Naive thymus-derived CD8-positive, alpha-beta T cell (primary cell): ENCODE measurements around the gene SSUH2. TPM values are rescaled to one million over a fixed set of nuclear protein-coding genes. Genes with fewer than 3 reads are reported as not detected.

Experiments used
- ATAC-seq, 2 donors: fragments of 150-1000 bp; cut with Tn5 transposase in 1 of 2; sonication (Bioruptor Pico), chemical (Tn5 transposase) in 1 of 2; 1 replicate in 1 of 2; 2 replicates in 1 of 2; pipeline ENCODE4 v1.10.0; 2021; ENCODE audit warnings: mild to moderate bottlenecking in 2 of 2, moderate library complexity in 2 of 2
- POLR2A ChIA-PET: fragments of 350-600 bp; sonication (Branson Sonifier 250); formaldehyde crosslinking; loops from one replicate; lab custom pipeline; 2021; ENCODE audit warnings: antibody characterized with exemption; lab: Charles Lee
- DNase-seq, 10 donors: peaks; one replicate each; pipeline versions ENCODE4 v3.0.0 to v3.0.0-alpha.2; 2020 to 2022
- H3K27ac Mint-ChIP-seq, 10 donors: one replicate each; pipeline ENCODE4 v1.8.0; 2020 to 2022; ENCODE audit warnings: mild to moderate bottlenecking in 10 of 10, mixed read lengths in 10 of 10, moderate library complexity in 4 of 10, inconsistent platforms in 1 of 10
- H3K27me3 Mint-ChIP-seq, 5 donors: one replicate each; pipeline ENCODE4 v1.8.0; 2021 to 2022; ENCODE audit warnings: mixed read lengths in 5 of 5
- H3K36me3 Mint-ChIP-seq, 3 donors: one replicate each; pipeline ENCODE4 v1.8.0; 2020 to 2022; ENCODE audit warnings: mixed read lengths in 3 of 3, mild to moderate bottlenecking in 2 of 3, inconsistent platforms in 1 of 3
- H3K4me1 Mint-ChIP-seq, 4 donors: one replicate each; pipeline ENCODE4 v1.8.0; 2021 to 2022; ENCODE audit warnings: mixed read lengths in 4 of 4
- H3K4me3 Mint-ChIP-seq, 10 donors: one replicate each; pipeline ENCODE4 v1.8.0; 2020 to 2022; ENCODE audit warnings: mild to moderate bottlenecking in 10 of 10, mixed read lengths in 10 of 10, moderate library complexity in 6 of 10, inconsistent platforms in 1 of 10
- H3K9me3 Mint-ChIP-seq, 9 donors: one replicate each; pipeline ENCODE4 v1.8.0; 2020 to 2022; ENCODE audit warnings: mixed read lengths in 9 of 9, mild to moderate bottlenecking in 3 of 9, inconsistent platforms in 1 of 9, moderate library complexity in 1 of 9
- polyA plus RNA-seq, 3 donors: library from polyadenylated mRNA; unstranded; fragments of 300-500 nt; fragmentation: Illumina TruSeq; gene quantifications; one replicate each; pipeline ENCODE4 v1.2.3, GENCODE V29; 2021
- total RNA-seq, 8 experiments: library from RNA in 2 of 8; stranded (reverse) in 2 of 8; gene quantifications; one replicate each; pipeline ENCODE4 v1.2.3 and lab custom pipeline; 2021 to 2026

SSUH2 gene
- total and polyA plus RNA-seq, 5 experiments from 2014 or later, result not detected

DNA sequence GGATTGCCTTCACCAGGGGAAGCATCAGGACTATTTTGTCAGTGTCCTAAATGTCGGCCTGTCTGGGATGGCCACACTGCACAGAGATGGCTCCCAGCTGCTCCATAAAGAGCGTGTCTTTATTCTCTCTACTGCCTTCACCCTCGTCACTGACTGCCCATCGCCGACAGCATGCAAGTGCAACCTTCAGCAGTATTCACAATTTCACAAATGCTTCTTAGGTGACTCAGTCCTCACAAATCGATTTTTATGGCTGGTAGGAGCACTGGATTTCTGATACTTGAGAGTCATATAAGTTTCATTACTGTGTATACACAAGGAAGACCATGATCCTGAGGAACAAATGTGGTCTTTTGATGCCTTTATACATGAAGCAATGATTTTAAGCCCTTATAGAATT, 1.1 kb upstream of the SSUH2 start:
- H3K4me1 Mint-ChIP-seq, result no peaks in the 10 kb centered on the region
- POLR2A ChIA-PET, result no interaction called here
- peaks cover 0 to 30% (median 5%) of the 10 kb centered on the region in 5 donors for H3K27me3 Mint-ChIP-seq
- no peaks in the 10 kb centered on the region for H3K36me3 Mint-ChIP-seq
- no peaks in the 10 kb centered on the region for H3K9me3 Mint-ChIP-seq
- ATAC-seq, result no peak
- DNase-seq, result no peak
- no peak overlapping the region for H3K4me3 Mint-ChIP-seq
- H3K27ac Mint-ChIP-seq, result no peak overlapping the region

DNA sequence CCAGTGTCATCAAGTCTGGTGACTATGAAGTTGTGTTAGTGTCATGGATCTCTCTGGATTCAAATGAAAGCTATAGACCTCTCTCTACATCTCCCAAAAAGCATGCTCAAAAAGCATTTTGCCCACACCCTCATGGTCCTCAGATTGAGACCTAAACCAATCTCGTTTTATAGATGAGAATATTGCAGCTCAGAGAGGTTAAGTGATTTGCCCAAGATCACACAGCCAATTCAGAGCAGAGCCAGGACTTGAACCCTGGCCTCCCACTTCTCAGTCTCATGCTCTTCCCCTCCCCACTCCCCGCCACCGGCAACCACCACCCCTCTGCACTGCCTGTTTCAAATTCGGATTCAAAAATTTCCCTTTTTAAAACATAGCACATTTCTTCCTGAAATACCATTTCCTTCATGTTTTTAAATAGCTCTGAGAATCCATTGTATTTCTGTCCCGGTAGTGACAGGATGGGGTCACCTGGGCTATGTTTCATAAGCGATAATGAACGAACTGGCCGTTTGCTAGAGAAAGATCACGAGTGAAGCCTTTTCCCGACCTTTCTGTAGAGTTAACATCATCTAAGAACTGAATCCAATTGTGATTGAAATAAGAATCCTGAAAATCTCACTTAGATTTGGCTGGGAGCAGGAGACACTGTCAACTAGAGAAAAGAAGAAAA, 769 bp downstream of the SSUH2 start:
- H3K27me3 Mint-ChIP-seq, result peaks cover 0 to 16% (median 3%) of the 10 kb centered on the region in 5 donors

DNA sequence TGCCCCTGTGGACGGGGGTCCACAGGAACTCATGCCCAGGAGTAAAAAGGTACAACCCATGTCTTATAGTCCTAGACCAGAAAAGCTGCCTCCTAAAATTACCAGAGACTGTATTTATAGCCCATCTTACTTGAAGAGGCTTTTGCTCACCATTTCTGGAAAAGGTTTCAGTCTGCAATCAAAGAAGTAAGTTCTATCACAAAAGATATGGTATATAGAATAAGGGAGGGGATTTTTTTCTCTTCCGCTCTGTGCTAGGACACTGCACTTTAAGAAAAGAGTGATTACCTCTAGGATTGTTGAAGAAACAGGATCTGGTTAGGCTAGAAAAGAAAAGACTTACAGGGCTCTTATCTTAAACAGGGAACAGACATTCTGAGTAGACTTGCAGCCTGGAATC, 2.6 kb downstream of the SSUH2 start:
- no peak overlapping the region for H3K4me3 Mint-ChIP-seq
- H3K27me3 Mint-ChIP-seq, result peaks cover 0 to 14% (median 3%) of the 10 kb centered on the region in 5 donors
- no peaks in the 10 kb centered on the region for H3K36me3 Mint-ChIP-seq
- no peak overlapping the region for H3K27ac Mint-ChIP-seq
- DNase-seq, result no peak
- POLR2A ChIA-PET, result no interaction called here
- no peaks in the 10 kb centered on the region for H3K4me1 Mint-ChIP-seq
- ATAC-seq, result no peak
- H3K9me3 Mint-ChIP-seq, result peaks cover 0 to under 1% (median 0%) of the 10 kb centered on the region in 9 donors

More for the DNA sequence above, 769 bp downstream of the SSUH2 start:
- no peaks in the 10 kb centered on the region for H3K9me3 Mint-ChIP-seq
- DNase-seq (no peak), ATAC-seq (no peak)
- H3K36me3 Mint-ChIP-seq, result no peaks in the 10 kb centered on the region
- no peak overlapping the region for H3K4me3 Mint-ChIP-seq
- H3K27ac Mint-ChIP-seq, result no peak overlapping the region
- POLR2A ChIA-PET, result no interaction called here
- no peaks in the 10 kb centered on the region for H3K4me1 Mint-ChIP-seq

DNA sequence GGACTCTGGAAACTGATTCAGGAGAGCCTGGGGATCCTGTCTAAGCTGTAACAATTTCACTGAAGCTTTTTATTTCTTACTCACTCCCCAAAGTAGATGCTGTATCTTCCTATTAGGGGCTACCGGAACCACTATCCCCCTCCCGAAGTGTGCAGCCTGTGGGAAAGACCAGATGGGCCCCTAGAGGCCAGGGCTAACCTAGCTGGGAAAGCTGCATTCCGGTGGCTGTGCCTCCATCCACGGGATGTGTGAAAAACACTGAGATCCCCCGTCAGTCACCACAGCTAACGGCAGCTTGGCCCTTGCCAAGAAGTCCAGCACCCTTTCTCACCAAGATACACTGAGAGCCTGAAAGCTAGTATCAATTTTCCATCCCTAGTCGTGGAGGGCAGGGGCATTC, 3.1 kb downstream of the SSUH2 start:
- H3K9me3 Mint-ChIP-seq, result peaks cover 0 to 6% (median 3%) of the 10 kb centered on the region in 9 donors
- POLR2A ChIA-PET, result no interaction called here
- no peaks in the 10 kb centered on the region for H3K4me1 Mint-ChIP-seq
- ATAC-seq (no peak), DNase-seq (no peak)
- peaks cover 0 to 4% (median 0%) of the 10 kb centered on the region in 3 donors for H3K36me3 Mint-ChIP-seq
- no peak overlapping the region for H3K27ac Mint-ChIP-seq
- peaks cover 0 to 17% (median 4%) of the 10 kb centered on the region in 5 donors for H3K27me3 Mint-ChIP-seq
- H3K4me3 Mint-ChIP-seq, result no peak overlapping the region

DNA sequence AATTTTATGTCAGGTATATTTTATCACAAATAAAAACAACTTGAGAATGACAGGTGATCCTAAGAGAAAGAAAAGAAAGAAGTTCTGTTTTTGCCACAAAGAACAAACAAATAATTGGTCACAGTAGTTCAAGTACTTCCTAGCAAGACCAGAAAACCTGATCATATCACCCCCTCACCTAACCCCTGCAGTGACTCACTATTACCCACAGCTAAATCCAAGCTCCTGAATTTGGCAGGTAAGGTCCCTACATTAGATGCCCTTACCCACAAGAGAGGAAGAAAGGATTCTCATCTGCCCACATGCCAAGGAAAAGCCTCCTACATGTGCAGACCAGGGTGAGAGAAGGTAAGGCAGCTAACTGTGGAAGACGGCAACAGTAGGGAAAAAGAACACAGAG, 4.4 kb downstream of the SSUH2 start:
- Mint-ChIP-seq H3K36me3 (peaks cover 0 to 4% (median 0%) of the 10 kb centered on the region in 3 donors), H3K27me3 (peaks cover 0 to 19% (median 5%) of the 10 kb centered on the region in 5 donors), H3K4me1 (no peaks in the 10 kb centered on the region), H3K9me3 (peaks cover 0 to 10% (median 4%) of the 10 kb centered on the region in 9 donors), H3K4me3 (no peak overlapping the region), H3K27ac (no peak overlapping the region)
- POLR2A ChIA-PET, result no interaction called here
- DNase-seq (no peak), ATAC-seq (no peak)

DNA sequence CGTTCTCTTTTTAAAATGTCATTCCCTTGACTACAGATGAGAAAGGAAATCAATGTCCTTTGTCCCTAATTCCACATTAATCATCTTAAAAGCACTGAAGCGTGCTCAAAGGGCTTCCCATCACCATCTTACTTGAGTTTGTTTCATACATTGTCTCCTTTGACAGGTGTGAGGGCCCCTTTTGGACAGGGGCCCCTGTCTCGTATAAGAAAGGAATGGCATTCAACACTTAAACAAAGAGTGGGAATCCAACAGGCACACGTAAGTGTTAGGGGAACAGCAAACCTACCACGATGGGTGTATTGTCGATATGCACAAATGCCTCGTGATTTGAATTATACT, 5.0 kb downstream of the SSUH2 start:
- Mint-ChIP-seq H3K36me3 (peaks cover 0 to 4% (median 0%) of the 10 kb centered on the region in 3 donors), H3K4me3 (no peak overlapping the region), H3K9me3 (peaks cover 0 to 10% (median 4%) of the 10 kb centered on the region in 9 donors), H3K27ac (no peak overlapping the region), H3K27me3 (peaks cover 0 to 20% (median 6%) of the 10 kb centered on the region in 5 donors), H3K4me1 (no peaks in the 10 kb centered on the region)
- no peak for DNase-seq
- POLR2A ChIA-PET, result no interaction called here
- no peak for ATAC-seq

DNA sequence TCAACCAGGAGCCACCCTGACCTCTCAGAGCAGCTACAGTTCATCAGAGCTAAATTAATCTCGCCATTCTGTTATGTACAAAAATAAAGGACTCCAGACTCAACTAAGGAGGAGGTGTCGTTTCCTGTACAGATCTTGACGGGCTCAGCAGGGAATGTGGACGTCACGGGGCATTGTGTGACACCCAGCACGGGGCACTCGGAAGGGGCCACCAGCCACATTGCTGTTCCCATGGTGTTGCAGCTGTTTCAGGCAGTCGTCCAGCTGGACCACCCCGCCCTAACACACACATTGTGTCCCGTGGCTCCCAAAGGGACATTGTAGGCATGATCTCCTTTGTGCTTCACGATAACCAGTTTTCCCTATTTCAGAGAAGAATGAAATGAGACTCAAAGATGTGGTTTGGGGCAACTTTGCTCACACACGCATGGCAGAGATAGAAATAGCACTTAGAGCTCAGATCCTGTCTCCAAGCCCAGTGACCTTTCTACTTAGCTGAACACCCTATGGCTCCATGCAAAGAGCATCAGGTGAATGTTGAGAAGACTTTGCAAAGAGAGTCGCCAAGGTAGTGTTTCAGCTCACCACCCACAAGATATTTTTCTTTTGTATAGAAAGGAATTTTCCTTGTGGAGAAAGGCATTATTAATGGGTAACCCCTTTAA, 5.5 kb downstream of the SSUH2 start:
- peaks cover 0 to 10% (median 4%) of the 10 kb centered on the region in 9 donors for H3K9me3 Mint-ChIP-seq
- ATAC-seq, result no peak
- peaks cover 0 to 4% (median 0%) of the 10 kb centered on the region in 3 donors for H3K36me3 Mint-ChIP-seq
- no peak for DNase-seq
- POLR2A ChIA-PET, result no interaction called here
- H3K4me1 Mint-ChIP-seq, result no peaks in the 10 kb centered on the region
- H3K4me3 Mint-ChIP-seq, result no peak overlapping the region
- no peak overlapping the region for H3K27ac Mint-ChIP-seq
- H3K27me3 Mint-ChIP-seq, result peaks cover 0 to 16% (median 6%) of the 10 kb centered on the region in 5 donors

DNA sequence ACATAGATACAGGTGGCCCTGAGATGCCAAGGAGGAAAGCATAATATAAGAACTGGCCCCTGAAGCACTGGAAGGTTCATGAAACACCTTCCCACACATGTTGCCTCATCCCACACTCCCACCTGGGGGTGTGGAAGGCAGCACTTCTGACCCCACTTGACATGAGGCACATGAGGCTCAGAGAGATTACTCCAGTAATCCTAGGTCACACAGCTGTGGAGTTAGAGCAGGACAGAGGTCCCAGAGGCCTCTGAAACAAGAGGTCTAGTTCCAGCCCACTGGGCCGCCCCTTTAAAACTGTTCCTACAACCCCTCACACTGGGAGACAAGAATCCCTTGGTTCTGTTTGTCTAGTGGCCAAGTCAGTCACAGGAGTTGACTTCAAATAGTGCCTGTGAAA, 7.2 kb downstream of the SSUH2 start:
- Mint-ChIP-seq H3K27ac (no peak overlapping the region), H3K4me1 (no peaks in the 10 kb centered on the region), H3K27me3 (peaks cover 0 to 14% (median 6%) of the 10 kb centered on the region in 5 donors), H3K36me3 (peaks cover 0 to 4% (median 0%) of the 10 kb centered on the region in 3 donors), H3K9me3 (peaks cover 0 to 10% (median 4%) of the 10 kb centered on the region in 9 donors), H3K4me3 (no peak overlapping the region)
- POLR2A ChIA-PET, result no interaction called here
- DNase-seq (no peak), ATAC-seq (no peak)

DNA sequence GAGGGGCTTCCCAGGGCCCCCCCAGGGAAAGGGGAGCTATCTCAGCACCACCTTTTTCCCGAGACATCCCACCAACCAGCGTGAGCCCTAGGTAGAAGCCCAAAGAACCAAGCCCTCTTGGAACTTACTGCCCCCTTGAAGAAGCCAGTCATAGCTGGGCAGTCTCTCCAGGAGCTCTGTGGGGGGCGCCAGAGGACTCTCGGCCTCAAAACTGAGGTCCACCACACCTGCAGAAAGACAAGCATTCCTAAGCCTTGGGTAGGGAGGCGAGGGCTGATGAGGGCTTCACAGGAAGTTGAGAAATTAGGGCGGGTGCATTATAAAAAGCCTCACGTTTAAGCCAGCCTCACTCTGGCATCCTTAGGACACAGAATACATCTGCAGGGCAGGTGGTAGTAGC, 9.0 kb downstream of the SSUH2 start:
- H3K27ac Mint-ChIP-seq, result no peak overlapping the region
- no peak overlapping the region for H3K4me3 Mint-ChIP-seq
- peaks cover 0 to 10% (median 4%) of the 10 kb centered on the region in 9 donors for H3K9me3 Mint-ChIP-seq
- POLR2A ChIA-PET, result no interaction called here
- ATAC-seq, result no peak
- H3K36me3 Mint-ChIP-seq, result peaks cover 0 to 4% (median 0%) of the 10 kb centered on the region in 3 donors
- DNase-seq, result no peak
- H3K27me3 Mint-ChIP-seq, result peaks cover 2 to 14% (median 7%) of the 10 kb centered on the region in 5 donors
- H3K4me1 Mint-ChIP-seq, result no peaks in the 10 kb centered on the region

DNA sequence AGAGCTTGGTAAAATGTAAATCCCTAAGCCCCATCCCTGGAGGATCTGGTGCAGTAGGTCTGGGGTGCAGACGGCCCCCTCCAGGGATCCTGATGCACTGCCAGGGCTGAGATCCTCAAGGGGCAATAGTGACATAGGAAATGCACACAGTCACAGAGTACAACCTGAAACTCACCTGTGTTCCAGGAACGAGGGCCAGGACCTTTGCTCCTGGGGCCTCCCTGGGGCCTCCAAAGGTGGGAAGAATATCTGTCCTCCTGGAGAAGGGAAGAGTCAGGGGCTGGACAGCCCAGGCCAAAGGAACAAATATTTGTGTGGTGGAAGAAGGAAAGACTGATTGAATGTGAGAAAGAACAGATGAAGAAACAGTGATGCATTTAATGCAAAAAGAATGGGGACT, 9.5 kb downstream of the SSUH2 start:
- no peak for ATAC-seq
- H3K9me3 Mint-ChIP-seq, result peaks cover 0 to 10% (median 4%) of the 10 kb centered on the region in 9 donors
- no peak for DNase-seq
- H3K4me3 Mint-ChIP-seq, result no peak overlapping the region
- H3K4me1 Mint-ChIP-seq, result no peaks in the 10 kb centered on the region
- peaks cover 0 to 14% (median 7%) of the 10 kb centered on the region in 5 donors for H3K27me3 Mint-ChIP-seq
- peaks cover 0 to 4% (median 0%) of the 10 kb centered on the region in 3 donors for H3K36me3 Mint-ChIP-seq
- H3K27ac Mint-ChIP-seq, result no peak overlapping the region
- POLR2A ChIA-PET, result no interaction called here

DNA sequence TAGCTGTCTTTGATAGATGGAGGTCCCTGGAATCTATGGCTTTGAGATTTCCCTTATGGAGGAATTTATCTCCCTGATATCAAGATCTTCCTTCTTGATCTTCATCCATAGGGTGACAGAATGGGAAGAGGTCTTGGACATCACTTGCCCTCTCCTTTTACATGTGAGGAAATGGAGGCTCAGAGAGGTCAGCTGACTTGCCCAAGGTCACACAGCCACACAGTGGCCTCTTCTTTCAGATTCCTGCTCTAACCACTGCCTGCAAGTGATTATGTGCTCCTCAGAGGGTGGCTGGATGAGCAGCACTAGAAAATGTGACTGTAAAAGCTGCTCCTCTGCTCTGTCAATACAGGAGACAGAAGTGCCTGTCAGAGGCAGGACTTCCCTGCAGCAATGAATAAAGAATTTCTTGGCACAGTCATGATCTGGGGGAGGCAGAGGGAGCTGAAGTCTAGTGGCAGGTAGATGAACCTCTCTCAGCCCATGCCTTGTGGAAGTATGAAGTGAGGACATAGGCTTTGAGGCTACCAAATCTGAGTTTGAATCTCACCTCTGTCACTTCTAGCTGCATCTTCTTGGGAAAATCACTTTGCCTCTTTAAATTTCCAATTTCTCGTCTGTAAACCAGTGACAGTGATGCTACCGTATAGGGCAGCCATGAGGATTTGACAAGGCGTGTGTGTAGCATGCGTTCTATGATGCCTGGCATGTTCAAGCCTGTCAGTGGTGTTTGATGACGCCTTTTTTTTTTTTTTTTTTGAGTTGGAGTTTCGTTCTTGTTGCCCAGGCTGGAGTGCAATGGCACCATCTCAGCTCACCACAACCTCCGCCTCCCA, 12.0 kb downstream of the SSUH2 start:
- H3K27me3 Mint-ChIP-seq, result peaks cover 0 to 10% (median 6%) of the 10 kb centered on the region in 5 donors
- no peak for ATAC-seq
- POLR2A ChIA-PET, result no interaction called here
- no peak for DNase-seq
- H3K9me3 Mint-ChIP-seq, result peaks cover 0 to 10% (median 4%) of the 10 kb centered on the region in 9 donors
- H3K4me3 Mint-ChIP-seq, result no peak overlapping the region
- no peak overlapping the region for H3K27ac Mint-ChIP-seq
- H3K4me1 Mint-ChIP-seq, result peaks cover 0 to 4% (median 0%) of the 10 kb centered on the region in 4 donors
- H3K36me3 Mint-ChIP-seq, result peaks cover 0 to 4% (median 0%) of the 10 kb centered on the region in 3 donors

DNA sequence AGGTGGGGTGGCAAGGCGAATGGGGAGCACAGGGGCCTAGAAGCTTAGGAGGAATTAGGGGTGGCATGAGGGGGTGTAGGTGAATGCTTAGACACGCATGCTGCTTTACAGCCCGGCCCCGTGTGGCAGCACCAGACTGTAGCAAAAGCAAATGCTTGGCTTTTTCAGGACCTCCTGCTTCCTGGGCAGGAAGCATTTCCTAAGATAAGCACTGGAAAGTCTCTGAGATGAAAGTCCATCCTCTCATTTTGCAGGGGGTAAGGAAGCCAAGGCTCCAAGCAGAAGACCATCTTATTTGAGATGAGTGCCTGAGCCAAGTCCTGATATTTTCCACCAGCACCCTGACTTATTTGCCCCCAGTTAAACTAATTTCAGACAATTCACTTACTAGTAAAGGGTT, 12.9 kb downstream of the SSUH2 start:
- Mint-ChIP-seq H3K9me3 (peaks cover 0 to 6% (median 3%) of the 10 kb centered on the region in 9 donors), H3K27ac (no peak overlapping the region), H3K36me3 (peaks cover 0 to 2% (median 0%) of the 10 kb centered on the region in 3 donors), H3K4me3 (no peak overlapping the region), H3K4me1 (peaks cover 0 to 4% (median 0%) of the 10 kb centered on the region in 4 donors), H3K27me3 (peaks cover 0 to 6% (median 3%) of the 10 kb centered on the region in 5 donors)
- DNase-seq, result no peak
- POLR2A ChIA-PET, result no interaction called here
- ATAC-seq, result no peak
